ENCODE data around the gene SHD.
"Not testable (repeated sequence)": the region's sequence is repeated elsewhere in the genome, so short reads cannot be mapped to it uniquely, and the experiment has no call there.

The SHD gene

GRCh38 chr19:4278419-4279266, at the start of gene SHD:
Gene SHD (plus strand): TSS chr19:4279266. CDS start chr19:4280064, 798 bp downstream.
- DNase-seq (ENCODE audit: low read depth), result no peak

GRCh38 chr19:4230237-4230636, 48.8 kb upstream of the SHD start:
- not testable (repeated sequence) for DNase-seq (ENCODE audit: low read depth)

GRCh38 chr19:4231521-4231920, 47.5 kb upstream of the SHD start:
- not testable (repeated sequence) for DNase-seq (ENCODE audit: low read depth)

- DNase-seq (ENCODE audit: low read depth), result not testable (repeated sequence)
Measured at GRCh38 chr19:4232139-4232538, 46.9 kb upstream of the SHD start.

- DNase-seq (ENCODE audit: low read depth), result no peak
Measured at GRCh38 chr19:4232614-4233281, 46.3 kb upstream of the SHD start.

GRCh38 chr19:4233282-4233853, 45.7 kb upstream of the SHD start:
- DNase-seq (ENCODE audit: low read depth), result no peak

GRCh38 chr19:4234142-4234861, 44.8 kb upstream of the SHD start:
- DNase-seq (ENCODE audit: low read depth), result no peak

GRCh38 chr19:4234862-4235201, 44.2 kb upstream of the SHD start:
- DNase-seq (ENCODE audit: low read depth), result no peak

GRCh38 chr19:4237510-4237909, 41.6 kb upstream of the SHD start:
- not testable (repeated sequence) for DNase-seq (ENCODE audit: low read depth)

GRCh38 chr19:4238831-4239230, 40.2 kb upstream of the SHD start:
- no peak for DNase-seq (ENCODE audit: low read depth)

- no peak for DNase-seq (ENCODE audit: low read depth)
Measured at GRCh38 chr19:4241824-4242430, 37.1 kb upstream of the SHD start.

GRCh38 chr19:4245938-4246337, 33.1 kb upstream of the SHD start:
- not testable (repeated sequence) for DNase-seq (ENCODE audit: low read depth)

GRCh38 chr19:4246767-4247593, 32.1 kb upstream of the SHD start, which contains the start of gene YJU2:
Gene YJU2 (plus strand): TSS chr19:4247080. CDS start chr19:4247147, 67 bp downstream.
- peak; percentile 97 for DNase-seq (ENCODE audit: low read depth)

GRCh38 chr19:4256563-4256962, 22.5 kb upstream of the SHD start:
- DNase-seq (ENCODE audit: low read depth), result no peak

- DNase-seq (ENCODE audit: low read depth), result no peak
Measured at GRCh38 chr19:4257025-4257424, 22.0 kb upstream of the SHD start.

- no peak for DNase-seq (ENCODE audit: low read depth)
Measured at GRCh38 chr19:4258181-4258580, 20.9 kb upstream of the SHD start.

- no peak for DNase-seq (ENCODE audit: low read depth)
Measured at GRCh38 chr19:4260613-4261191, 18.4 kb upstream of the SHD start.

- no peak for DNase-seq (ENCODE audit: low read depth)
Measured at GRCh38 chr19:4264812-4265211, 14.3 kb upstream of the SHD start.

- DNase-seq (ENCODE audit: low read depth), result no peak
Measured at GRCh38 chr19:4266253-4267000, 12.6 kb upstream of the SHD start.

Measured in CMK (cell line).